Measurements from ENCODE around the gene SMIM29. TPM values are rescaled to one million over a fixed set of nuclear protein-coding genes. Genes with fewer than 3 reads are reported as not detected.

Gene SMIM29
- total RNA-seq, 1 donor from 2014 or later, result 5.3 TPM

DNA sequence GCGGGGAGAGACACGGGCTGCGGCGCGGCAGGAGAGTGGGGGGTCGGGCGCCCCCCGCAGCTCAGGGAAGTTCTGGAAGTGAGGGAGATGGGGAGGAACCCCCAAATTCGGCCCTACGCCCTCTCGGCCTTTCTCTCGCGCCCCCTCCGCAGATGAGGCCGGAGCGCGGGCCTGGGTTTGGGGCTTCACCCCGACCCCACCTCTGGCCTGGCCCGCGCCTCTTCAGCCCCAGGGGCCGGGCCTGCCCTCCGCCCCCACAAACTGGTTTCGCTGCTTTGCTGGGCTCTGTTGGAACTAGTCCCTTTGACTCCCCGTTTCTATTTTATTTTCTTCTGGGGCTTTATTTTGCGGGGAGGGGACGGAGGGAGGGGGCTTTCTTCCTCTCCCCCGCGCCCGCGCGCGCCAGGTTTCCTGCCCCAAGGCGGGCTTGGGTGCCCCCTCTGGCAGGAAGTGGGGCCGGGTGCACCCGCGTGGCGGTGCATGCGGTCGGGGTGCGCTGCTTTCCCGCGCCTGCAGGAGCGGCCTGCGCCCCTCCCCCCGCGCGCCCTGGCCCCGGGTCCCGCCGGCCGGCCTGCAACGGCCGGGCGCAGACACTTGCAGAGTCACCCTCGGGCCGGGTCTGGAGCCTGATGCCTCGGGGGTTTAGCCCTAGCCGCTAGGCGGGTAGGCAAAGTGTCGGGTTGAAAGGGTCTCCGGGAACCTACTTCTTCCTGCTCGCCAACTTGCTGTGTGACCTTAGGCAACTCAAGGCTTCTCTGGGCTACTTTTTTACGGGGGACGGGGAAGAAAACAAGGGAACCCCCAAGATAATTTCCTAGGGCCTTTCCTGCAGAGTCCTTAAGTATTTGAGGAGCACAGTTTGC, 10.9 kb downstream of the SMIM29 start:
- DNase-seq (ENCODE audit: low spot score, unreplicated experiment), result peak; percentile 67
- H3K4me3 Mint-ChIP-seq (ENCODE audit: low read depth), result peak overlapping the region; percentile 85
- H3K4me1 Mint-ChIP-seq (ENCODE audit: low read depth), result peaks cover 31% of the 10 kb centered on the region
- H3K36me3 Mint-ChIP-seq (ENCODE audit: insufficient read depth), result peaks cover 20% of the 10 kb centered on the region
- H3K9me3 Mint-ChIP-seq (ENCODE audit: low read depth), result no peaks in the 10 kb centered on the region
- no peaks in the 10 kb centered on the region for H3K27me3 Mint-ChIP-seq
- TF ChIP-seq, protein P1, sequence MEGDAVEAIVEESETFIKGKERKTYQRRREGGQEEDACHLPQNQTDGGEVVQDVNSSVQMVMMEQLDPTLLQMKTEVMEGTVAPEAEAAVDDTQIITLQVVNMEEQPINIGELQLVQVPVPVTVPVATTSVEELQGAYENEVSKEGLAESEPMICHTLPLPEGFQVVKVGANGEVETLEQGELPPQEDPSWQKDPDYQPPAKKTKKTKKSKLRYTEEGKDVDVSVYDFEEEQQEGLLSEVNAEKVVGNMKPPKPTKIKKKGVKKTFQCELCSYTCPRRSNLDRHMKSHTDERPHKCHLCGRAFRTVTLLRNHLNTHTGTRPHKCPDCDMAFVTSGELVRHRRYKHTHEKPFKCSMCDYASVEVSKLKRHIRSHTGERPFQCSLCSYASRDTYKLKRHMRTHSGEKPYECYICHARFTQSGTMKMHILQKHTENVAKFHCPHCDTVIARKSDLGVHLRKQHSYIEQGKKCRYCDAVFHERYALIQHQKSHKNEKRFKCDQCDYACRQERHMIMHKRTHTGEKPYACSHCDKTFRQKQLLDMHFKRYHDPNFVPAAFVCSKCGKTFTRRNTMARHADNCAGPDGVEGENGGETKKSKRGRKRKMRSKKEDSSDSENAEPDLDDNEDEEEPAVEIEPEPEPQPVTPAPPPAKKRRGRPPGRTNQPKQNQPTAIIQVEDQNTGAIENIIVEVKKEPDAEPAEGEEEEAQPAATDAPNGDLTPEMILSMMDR (IDR thresholded peaks at IDR 0.05; ENCODE audit: unreplicated experiment), result peak; percentile 62
- H3K27ac Mint-ChIP-seq, result peak overlapping the region; percentile 89

DNA sequence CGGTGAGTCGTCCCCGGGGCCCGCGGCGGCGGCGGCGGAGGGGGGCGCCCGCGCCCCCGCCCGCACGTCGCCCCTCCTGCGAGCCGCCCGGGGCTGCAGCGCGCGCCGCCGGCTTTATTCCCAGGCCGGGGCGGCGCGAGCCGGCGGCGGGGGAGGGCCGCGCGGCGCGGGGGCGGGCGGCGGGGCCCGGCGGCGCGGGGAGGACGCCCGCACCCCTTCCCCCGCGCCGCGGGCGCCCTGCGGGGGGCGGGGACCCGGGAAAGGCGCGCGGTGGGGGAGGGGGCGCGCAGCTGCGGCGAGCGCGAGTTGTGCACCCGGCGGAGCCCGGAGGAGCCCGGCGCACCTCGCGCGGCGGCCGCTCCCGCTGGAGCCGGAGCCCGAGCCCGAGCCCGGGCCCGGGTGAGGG, 11.5 kb downstream of the SMIM29 start:
- Mint-ChIP-seq H3K27ac (no peak overlapping the region), H3K9me3 (ENCODE audit: low read depth) (no peaks in the 10 kb centered on the region), H3K36me3 (ENCODE audit: insufficient read depth) (peaks cover 16% of the 10 kb centered on the region), H3K27me3 (no peaks in the 10 kb centered on the region), H3K4me1 (ENCODE audit: low read depth) (peaks cover 31% of the 10 kb centered on the region), H3K4me3 (ENCODE audit: low read depth) (no peak overlapping the region)
- DNase-seq (ENCODE audit: low spot score, unreplicated experiment), result no peak
- TF ChIP-seq, protein P1 (IDR thresholded peaks at IDR 0.05; ENCODE audit: unreplicated experiment), result no peak

DNA sequence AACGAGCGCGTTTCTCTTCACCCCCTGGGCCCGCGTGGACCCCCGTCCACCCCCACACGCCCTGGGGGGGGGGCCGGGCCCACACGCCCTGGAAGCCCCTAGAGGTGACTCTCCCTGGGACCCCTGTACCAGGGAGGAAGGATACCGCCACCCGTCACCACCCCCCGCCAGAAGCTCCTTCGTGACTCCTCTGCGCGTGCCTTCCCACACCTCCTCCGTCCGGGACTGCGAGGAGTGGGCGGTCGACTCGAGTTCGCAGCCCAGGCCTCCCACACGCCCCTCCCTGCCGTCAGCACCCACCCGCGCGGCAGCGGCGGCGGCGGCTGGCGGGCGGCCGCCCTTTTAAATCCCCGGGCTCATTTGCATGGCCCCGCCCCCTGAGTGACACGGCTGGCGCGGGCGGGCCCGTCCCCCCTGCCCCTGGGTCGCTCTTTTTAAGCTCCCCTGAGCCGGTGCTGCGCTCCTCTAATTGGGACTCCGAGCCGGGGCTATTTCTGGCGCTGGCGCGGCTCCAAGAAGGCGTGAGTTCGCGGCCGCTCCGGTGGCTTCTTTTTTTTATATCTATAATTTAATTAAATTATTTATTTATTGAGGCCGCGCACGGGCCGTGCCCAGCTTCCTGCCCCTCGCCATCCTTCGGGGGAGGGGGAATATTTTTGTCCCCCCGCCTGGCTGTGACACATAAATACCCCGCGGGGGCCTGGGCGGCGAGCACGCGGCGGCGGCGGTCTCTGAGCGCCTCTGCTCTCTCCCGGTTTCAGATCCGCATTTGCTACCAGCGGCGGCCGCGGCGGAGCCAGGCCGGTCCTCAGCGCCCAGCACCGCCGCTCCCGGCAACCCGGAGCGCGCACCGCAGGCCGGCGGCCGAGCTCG, 12.1 kb downstream of the SMIM29 start, which contains the start of gene HMGA1:
Gene HMGA1 (plus strand): TSS at position 431 of the 873 bp plus-strand sequence. CDS start 3,908 bp downstream, outside the sequence.
- TF ChIP-seq, protein P1 (IDR thresholded peaks at IDR 0.05; ENCODE audit: unreplicated experiment), result no peak
- Mint-ChIP-seq H3K4me1 (ENCODE audit: low read depth) (peaks cover 34% of the 10 kb centered on the region), H3K27me3 (no peaks in the 10 kb centered on the region), H3K9me3 (ENCODE audit: low read depth) (no peaks in the 10 kb centered on the region), H3K27ac (peak within 1 kb of the TSS; percentile 99), H3K4me3 (ENCODE audit: low read depth) (peak within 1 kb of the TSS; percentile 85), H3K36me3 (ENCODE audit: insufficient read depth) (peaks cover 13% of the 10 kb centered on the region)
- DNase-seq (ENCODE audit: low spot score, unreplicated experiment), result peak; percentile 78

DNA sequence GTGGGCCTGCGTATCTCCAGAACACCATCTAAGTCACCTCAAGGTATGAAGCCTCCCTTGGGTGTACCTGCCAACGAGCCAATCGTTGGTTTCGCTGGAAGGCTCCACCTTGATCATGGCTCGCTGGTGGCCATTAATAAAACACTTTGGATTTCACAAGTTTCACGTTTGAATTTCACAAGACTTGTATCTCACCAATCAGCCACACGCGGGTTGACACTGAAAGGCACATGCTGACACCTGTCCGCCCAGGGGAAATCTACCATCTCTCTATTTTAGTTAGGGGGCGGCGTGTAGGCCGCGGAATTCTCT, 12.7 kb downstream of the SMIM29 start:
- no peaks in the 10 kb centered on the region for H3K27me3 Mint-ChIP-seq
- peak overlapping the region; percentile 81 for H3K4me3 Mint-ChIP-seq (ENCODE audit: low read depth)
- no peak for DNase-seq (ENCODE audit: low spot score, unreplicated experiment)
- H3K36me3 Mint-ChIP-seq (ENCODE audit: insufficient read depth), result peaks cover 9% of the 10 kb centered on the region
- H3K4me1 Mint-ChIP-seq (ENCODE audit: low read depth), result peaks cover 34% of the 10 kb centered on the region
- peak overlapping the region; percentile 99 for H3K27ac Mint-ChIP-seq
- H3K9me3 Mint-ChIP-seq (ENCODE audit: low read depth), result no peaks in the 10 kb centered on the region
- TF ChIP-seq, protein P1 (IDR thresholded peaks at IDR 0.05; ENCODE audit: unreplicated experiment), result no peak

Measured in progenitor cell of endocrine pancreas (in vitro differentiated cells).